ENCODE data around the gene SH3PXD2B.
A peak's percentile ranks its signal among the peaks of the same experiment; 100 is the strongest.

The SH3PXD2B gene

GRCh38 chr5:172454358-172455086 lies at the start of gene SH3PXD2B:
TSS of gene SH3PXD2B (minus strand) at chr5:172454525. CDS start at chr5:172454352, 173 bp downstream.
- DNase-seq: peak in 39 of 58 donors; percentile 32 to 77 (median 64)

- no peak for DNase-seq
These were observed 48.6 kb upstream of the SH3PXD2B start for GRCh38 chr5:172502969-172503368.

- DNase-seq: no peak
These were observed 48.1 kb upstream of the SH3PXD2B start for GRCh38 chr5:172502410-172502809.

- DNase-seq: no peak
These were observed 47.5 kb upstream of the SH3PXD2B start for GRCh38 chr5:172501708-172502320.

- DNase-seq: no peak
These were observed 45.0 kb upstream of the SH3PXD2B start for GRCh38 chr5:172499287-172499686.

- DNase-seq: no peak
These were observed 44.3 kb upstream of the SH3PXD2B start for GRCh38 chr5:172498431-172499129.

GRCh38 chr5:172497591-172498255 lies 43.4 kb upstream of the SH3PXD2B start:
- no peak for DNase-seq

GRCh38 chr5:172496671-172497371 lies 42.5 kb upstream of the SH3PXD2B start:
- peak in 31 of 58 donors; percentile 5 to 84 (median 27) for DNase-seq

- DNase-seq: no peak
These were observed 40.5 kb upstream of the SH3PXD2B start for GRCh38 chr5:172494630-172495505.

GRCh38 chr5:172493906-172494305 lies 39.6 kb upstream of the SH3PXD2B start:
- no peak for DNase-seq

- DNase-seq: no peak
These were observed 39.1 kb upstream of the SH3PXD2B start for GRCh38 chr5:172493461-172493860.

- no peak for DNase-seq
These were observed 38.7 kb upstream of the SH3PXD2B start for GRCh38 chr5:172493002-172493401.

- DNase-seq: no peak
These were observed 37.9 kb upstream of the SH3PXD2B start for GRCh38 chr5:172492097-172492840.

GRCh38 chr5:172491481-172491880 lies 37.2 kb upstream of the SH3PXD2B start:
- no peak for DNase-seq

GRCh38 chr5:172490514-172491461 lies 36.5 kb upstream of the SH3PXD2B start:
- DNase-seq: no peak

GRCh38 chr5:172488221-172488620 lies 33.9 kb upstream of the SH3PXD2B start:
- DNase-seq: no peak

- DNase-seq: no peak
These were observed 33.3 kb upstream of the SH3PXD2B start for GRCh38 chr5:172487671-172488070.

GRCh38 chr5:172486912-172487311 lies 32.6 kb upstream of the SH3PXD2B start:
- DNase-seq: no peak

Data from anterior cingulate cortex (tissue), 58 donors.